K562 (cell line): ENCODE results near the gene OR2A25.

Experiments
- CREM ChIP-seq: IDR thresholded peaks from 2 replicates; pipeline ENCODE4 v1.6.1; 2014; ENCODE audit warnings: antibody characterized with exemption, low read depth
- EP300 ChIP-seq: IDR thresholded peaks from 2 replicates; pipeline ENCODE4 v1.6.1; 2012; ENCODE audit warnings: low read length, improper control_type of control experiment
- GTF2B ChIP-seq: IDR thresholded peaks from 2 replicates; pipeline ENCODE4 v1.6.1; 2011; ENCODE audit not compliant: insufficient read length; ENCODE audit errors: extremely low read depth
- HNRNPLL ChIP-seq: fragments of 200-400 bp; formaldehyde crosslinking; IDR thresholded peaks from 2 replicates; pipeline ENCODE4 v1.6.1; 2017; ENCODE audit warnings: low read length, low read depth, mild to moderate bottlenecking; ENCODE audit not compliant: poor library complexity, severe bottlenecking
- MYC ChIP-seq, 2 experiments: fragments of 250-450 bp in 1 of 2; sonication (Bioruptor Pico) in 1 of 2; IDR thresholded peaks; 2 replicates each; pipeline versions ENCODE4 v1.5.1 to v1.6.1; 2012 to 2021; ENCODE audit warnings: low read depth in 2 of 2, borderline replicate concordance in 1 of 2, improper control_type of control experiment in 1 of 2, low read length in 1 of 2, mild to moderate bottlenecking in 1 of 2, moderate library complexity in 1 of 2
- NR3C1 ChIP-seq: sonication (generic); formaldehyde crosslinking; IDR thresholded peaks from 2 replicates; pipeline ENCODE4 v1.8.1; 2022; ENCODE audit warnings: missing genetic modification reagents
- SREBF1 ChIP-seq: fragments of 150-350 bp; IDR thresholded peaks from 2 replicates; pipeline ENCODE4 v1.6.1; 2014; ENCODE audit warnings: antibody characterized with exemption, low read depth, low read length, borderline replicate concordance
- ZNF263 ChIP-seq: sonication (generic); formaldehyde crosslinking; IDR thresholded peaks from 2 replicates; pipeline ENCODE4 v1.8.0; 2022; ENCODE audit warnings: mild to moderate bottlenecking, missing genetic modification reagents, borderline replicate concordance
- ZNF384 ChIP-seq: IDR thresholded peaks from 2 replicates; pipeline ENCODE4 v1.6.1; 2012; ENCODE audit warnings: low read depth, low read length, improper control_type of control experiment
- TF ChIP-seq, protein P1 (sequence below), 3 experiments: IDR thresholded peaks in 2 of 3; conservative IDR thresholded peaks in 1 of 3; 2 replicates each; pipeline ENCODE4 v1.5.1; 2011 to 2012; ENCODE audit warnings: low read length in 3 of 3, mild to moderate bottlenecking in 3 of 3, control low read depth in 2 of 3, improper control_type of control experiment in 1 of 3, inconsistent platforms in 1 of 3, low read depth in 1 of 3, mixed read lengths in 1 of 3, moderate library complexity in 1 of 3; ENCODE audit not compliant: insufficient read depth in 2 of 3
- TF ChIP-seq, protein P2 (sequence below): sonication (generic); formaldehyde crosslinking; IDR thresholded peaks from 2 replicates; pipeline ENCODE4 v1.8.0; 2022; ENCODE audit warnings: missing genetic modification reagents, mild to moderate bottlenecking, borderline replicate concordance

GRCh38 chr7:144069953-144070352 lies 342 bp downstream of the OR2A25 start:
- no peak for TF ChIP-seq SREBF1
- no peak for TF ChIP-seq NR3C1 (CRISPR knock-in tag)
- no peak for TF ChIP-seq CREM
- TF ChIP-seq ZNF384: no peak
- no peak for TF ChIP-seq GTF2B
- TF ChIP-seq ZNF263: no peak
- TF ChIP-seq, protein P1, sequence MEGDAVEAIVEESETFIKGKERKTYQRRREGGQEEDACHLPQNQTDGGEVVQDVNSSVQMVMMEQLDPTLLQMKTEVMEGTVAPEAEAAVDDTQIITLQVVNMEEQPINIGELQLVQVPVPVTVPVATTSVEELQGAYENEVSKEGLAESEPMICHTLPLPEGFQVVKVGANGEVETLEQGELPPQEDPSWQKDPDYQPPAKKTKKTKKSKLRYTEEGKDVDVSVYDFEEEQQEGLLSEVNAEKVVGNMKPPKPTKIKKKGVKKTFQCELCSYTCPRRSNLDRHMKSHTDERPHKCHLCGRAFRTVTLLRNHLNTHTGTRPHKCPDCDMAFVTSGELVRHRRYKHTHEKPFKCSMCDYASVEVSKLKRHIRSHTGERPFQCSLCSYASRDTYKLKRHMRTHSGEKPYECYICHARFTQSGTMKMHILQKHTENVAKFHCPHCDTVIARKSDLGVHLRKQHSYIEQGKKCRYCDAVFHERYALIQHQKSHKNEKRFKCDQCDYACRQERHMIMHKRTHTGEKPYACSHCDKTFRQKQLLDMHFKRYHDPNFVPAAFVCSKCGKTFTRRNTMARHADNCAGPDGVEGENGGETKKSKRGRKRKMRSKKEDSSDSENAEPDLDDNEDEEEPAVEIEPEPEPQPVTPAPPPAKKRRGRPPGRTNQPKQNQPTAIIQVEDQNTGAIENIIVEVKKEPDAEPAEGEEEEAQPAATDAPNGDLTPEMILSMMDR (IDR thresholded peaks at IDR 0.05 in 2 of 3, conservative IDR thresholded peaks at IDR 0.05 in 1 of 3; ENCODE audit: insufficient read depth in 2 of 3, low read depth in 1 of 3, low read length in 3 of 3): no peak
- no peak for TF ChIP-seq EP300
- no peak for TF ChIP-seq MYC (IDR thresholded peaks at IDR 0.05; ENCODE audit: low read depth, low read length)
- TF ChIP-seq MYC (CRISPR knock-in tag; IDR thresholded peaks at IDR 0.05; ENCODE audit: borderline replicate concordance, low read depth): no peak
- TF ChIP-seq, protein P2, sequence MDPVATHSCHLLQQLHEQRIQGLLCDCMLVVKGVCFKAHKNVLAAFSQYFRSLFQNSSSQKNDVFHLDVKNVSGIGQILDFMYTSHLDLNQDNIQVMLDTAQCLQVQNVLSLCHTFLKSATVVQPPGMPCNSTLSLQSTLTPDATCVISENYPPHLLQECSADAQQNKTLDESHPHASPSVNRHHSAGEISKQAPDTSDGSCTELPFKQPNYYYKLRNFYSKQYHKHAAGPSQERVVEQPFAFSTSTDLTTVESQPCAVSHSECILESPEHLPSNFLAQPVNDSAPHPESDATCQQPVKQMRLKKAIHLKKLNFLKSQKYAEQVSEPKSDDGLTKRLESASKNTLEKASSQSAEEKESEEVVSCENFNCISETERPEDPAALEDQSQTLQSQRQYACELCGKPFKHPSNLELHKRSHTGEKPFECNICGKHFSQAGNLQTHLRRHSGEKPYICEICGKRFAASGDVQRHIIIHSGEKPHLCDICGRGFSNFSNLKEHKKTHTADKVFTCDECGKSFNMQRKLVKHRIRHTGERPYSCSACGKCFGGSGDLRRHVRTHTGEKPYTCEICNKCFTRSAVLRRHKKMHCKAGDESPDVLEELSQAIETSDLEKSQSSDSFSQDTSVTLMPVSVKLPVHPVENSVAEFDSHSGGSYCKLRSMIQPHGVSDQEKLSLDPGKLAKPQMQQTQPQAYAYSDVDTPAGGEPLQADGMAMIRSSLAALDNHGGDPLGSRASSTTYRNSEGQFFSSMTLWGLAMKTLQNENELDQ (CRISPR knock-in tag): no peak
- no peak for TF ChIP-seq HNRNPLL
